ENCODE data around the gene TNNC2. TPM values are rescaled to one million over a fixed set of nuclear protein-coding genes. Genes with fewer than 3 reads are reported as not detected.
A peak's percentile ranks its signal among the peaks of the same experiment; 100 is the strongest.

Gene TNNC2
- total RNA-seq, 1 experiment from 2014 or later, result 4.6 TPM

GRCh38 chr20:45813006-45813340 lies 14.1 kb downstream of the TNNC2 start:
- H2AK5ac ChIP-seq (ENCODE audit: insufficient read length, low read length), result no peak overlapping the region
- no peak overlapping the region for H2BK5ac ChIP-seq (ENCODE audit: insufficient read length, low read length)
- H3K9me3 ChIP-seq (ENCODE audit: control insufficient read depth, low read depth, low read length), result no peaks in the 10 kb centered on the region
- no peak overlapping the region for H2AFZ ChIP-seq (ENCODE audit: low read length)
- no peak overlapping the region for H3K56ac ChIP-seq (ENCODE audit: insufficient read length, low read depth, low read length)
- H3K14ac ChIP-seq (ENCODE audit: insufficient read depth, low read length), result peak overlapping the region; percentile 7; the same call in 1 of the 2 replicates
- H3K4me2 ChIP-seq (ENCODE audit: insufficient read depth, insufficient read length, low read length), result peak overlapping the region; percentile 71
- H2BK12ac ChIP-seq (ENCODE audit: insufficient read length, low read depth, low read length), result no peak overlapping the region
- Mint-ChIP-seq H3K9me3 (peaks cover 0 to 3% of the 10 kb centered on the region in 2 experiments; a peak in 2 of 5 replicates), H3K27me3 (ENCODE audit: low read depth) (no peaks in the 10 kb centered on the region), H3K4me3 (peak overlapping the region; percentile 98 to 99), H3K4me1 (peaks cover 16 to 19% of the 10 kb centered on the region in 2 experiments), H3K27ac (peak overlapping the region; percentile 76 to 95 (median 81); a peak in 6 of 7 replicates), H3K36me3 (ENCODE audit: insufficient read depth in 1 of 3, low read depth in 3 of 3) (peaks cover 45 to 77% (median 70%) of the 10 kb centered on the region in 3 experiments)
- no peak overlapping the region for H4K91ac ChIP-seq (ENCODE audit: insufficient read length, low read depth, low read length)
- peaks cover 3% of the 10 kb centered on the region for H3K79me1 ChIP-seq (ENCODE audit: insufficient read depth, low read depth, low read length, poor library complexity, severe bottlenecking)
- H3K23ac ChIP-seq (ENCODE audit: insufficient read length, low read depth, low read length), result no peak overlapping the region
- H3K9ac ChIP-seq (ENCODE audit: extremely low read depth, insufficient read length, low read length), result peak overlapping the region; percentile 82
- H3K27ac ChIP-seq (ENCODE audit: insufficient read length, low read depth, low read length), result no peak overlapping the region
- no peak overlapping the region for H4K8ac ChIP-seq (replicated peaks; ENCODE audit: insufficient read length, low read depth, low read length)
- WGBS (ENCODE audit: extremely low coverage, insufficient read length, low lambda C conversion rate), result no CpG with 5 or more reads among the region's 11 CpGs
- H3K23me2 ChIP-seq (ENCODE audit: insufficient read length, low read depth, low read length, poor library complexity, severe bottlenecking), result peaks cover 7% of the 10 kb centered on the region
- peak overlapping the region; percentile 25 for H3K18ac ChIP-seq (ENCODE audit: insufficient read length, low read depth, low read length)
- TF ChIP-seq CTCF (conservative IDR thresholded peaks at IDR 0.05), result no peak
- no peaks in the 10 kb centered on the region for H3K4me1 ChIP-seq (ENCODE audit: insufficient read depth, low read length)
- H2BK15ac ChIP-seq (ENCODE audit: low read depth, low read length), result no peak overlapping the region
- H2BK120ac ChIP-seq (ENCODE audit: low read depth, low read length, poor library complexity, severe bottlenecking), result no peak overlapping the region
- H3K79me2 ChIP-seq (ENCODE audit: insufficient read depth, low read length), result peaks cover 10% of the 10 kb centered on the region; the same call in 1 of the 2 replicates
- no peaks in the 10 kb centered on the region for H3K27me3 ChIP-seq (ENCODE audit: insufficient read depth, low read length)
- H2BK20ac ChIP-seq (ENCODE audit: low read depth, low read length, poor library complexity, severe bottlenecking), result no peak overlapping the region
- no peak overlapping the region for H4K5ac ChIP-seq (ENCODE audit: insufficient read length, low read depth, low read length)
- DNase-seq, result no peak
- no peak overlapping the region for H3K4ac ChIP-seq (ENCODE audit: low read depth, low read length)
- no peak overlapping the region for H3T11ph ChIP-seq (ENCODE audit: low read length)
- no peaks in the 10 kb centered on the region for H4K20me1 ChIP-seq (ENCODE audit: control insufficient read depth, insufficient read depth, insufficient read length)

All from H9 (cell line).